SHP77 (cell line): ENCODE results near the gene BFSP1.

Source experiments
- DNase-seq, 2 experiments: peaks; one replicate each; lab custom pipeline; 2025; lab: John Stamatoyannopoulos, UW

Gene BFSP1

GRCh38 chr20:17557675-17558006 lies 26.5 kb upstream of the BFSP1 start:
- DNase-seq = peak in 1 of 2 experiments; percentile 40

DNA sequence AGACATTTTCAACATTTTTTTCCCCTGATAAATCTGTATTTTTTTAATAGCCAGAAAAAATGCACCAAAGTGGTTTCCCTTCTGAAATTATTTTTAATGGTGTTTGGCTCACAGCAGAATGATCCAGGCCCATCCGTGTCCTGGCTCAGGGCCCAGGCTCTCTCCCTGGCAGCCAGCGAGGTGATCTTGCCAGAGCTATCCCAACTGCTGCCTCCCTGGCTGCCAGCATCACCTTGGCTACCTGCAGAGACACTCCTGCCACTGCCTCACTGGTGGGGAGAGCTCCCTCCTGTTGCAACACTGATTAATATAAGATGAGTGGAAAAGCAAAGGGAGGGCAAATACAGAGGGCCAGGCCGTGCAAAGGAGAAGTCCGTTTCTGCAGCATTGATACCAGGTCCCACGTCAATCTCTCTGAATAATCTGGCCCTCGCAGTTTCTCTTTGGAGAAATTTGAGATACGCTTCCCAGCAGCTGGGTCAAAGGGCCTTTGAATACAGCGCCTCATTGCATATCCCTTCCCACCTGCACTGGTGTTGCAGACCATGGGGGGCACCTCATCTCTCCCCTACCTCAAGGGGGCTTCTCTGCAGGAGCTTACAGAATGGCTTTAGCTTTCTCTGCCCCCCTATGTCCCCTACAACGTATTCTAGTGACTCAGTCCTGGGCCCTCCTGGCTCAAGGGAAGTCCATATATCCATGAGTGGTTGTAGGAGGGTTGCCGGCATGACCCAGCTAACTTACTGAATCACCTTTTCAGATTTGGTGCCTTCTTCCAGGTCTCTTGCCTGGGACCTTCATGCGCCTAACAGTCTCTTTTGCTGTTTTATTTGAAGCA lies 25.9 kb upstream of the BFSP1 start:
- DNase-seq = peak; percentile 29 to 72

GRCh38 chr20:17555106-17555505 lies 23.9 kb upstream of the BFSP1 start:
- no peak for DNase-seq

- no peak for DNase-seq
Measured at GRCh38 chr20:17549131-17549530, 18.0 kb upstream of the BFSP1 start.

DNA sequence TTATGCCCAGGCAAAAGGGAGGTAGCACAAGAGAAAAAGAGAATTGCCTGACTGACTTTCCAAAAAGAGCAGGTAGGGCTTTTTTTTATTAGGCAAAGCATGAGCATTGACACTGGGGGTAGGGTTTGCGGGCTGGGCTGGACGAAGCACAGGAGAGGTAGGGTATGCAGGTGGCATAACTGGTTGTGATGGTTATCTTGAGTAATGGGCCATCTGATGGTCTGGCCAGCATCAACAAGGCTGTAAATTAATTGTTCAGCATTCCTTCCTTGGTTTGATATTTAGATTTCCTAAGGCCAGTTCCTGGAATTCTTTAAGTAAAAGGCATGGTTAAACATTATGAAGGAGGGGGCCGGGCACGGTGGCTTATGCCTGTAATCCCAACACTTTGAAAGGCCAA lies 13.9 kb upstream of the BFSP1 start:
- DNase-seq = no peak

GRCh38 chr20:17543531-17544131 lies 12.5 kb upstream of the BFSP1 start:
- DNase-seq = no peak

GRCh38 chr20:17542993-17543412 lies 11.8 kb upstream of the BFSP1 start:
- DNase-seq = no peak

- no peak for DNase-seq
Measured at GRCh38 chr20:17542481-17542880, 11.3 kb upstream of the BFSP1 start.

GRCh38 chr20:17541996-17542395 lies 10.8 kb upstream of the BFSP1 start:
- DNase-seq = no peak

DNA sequence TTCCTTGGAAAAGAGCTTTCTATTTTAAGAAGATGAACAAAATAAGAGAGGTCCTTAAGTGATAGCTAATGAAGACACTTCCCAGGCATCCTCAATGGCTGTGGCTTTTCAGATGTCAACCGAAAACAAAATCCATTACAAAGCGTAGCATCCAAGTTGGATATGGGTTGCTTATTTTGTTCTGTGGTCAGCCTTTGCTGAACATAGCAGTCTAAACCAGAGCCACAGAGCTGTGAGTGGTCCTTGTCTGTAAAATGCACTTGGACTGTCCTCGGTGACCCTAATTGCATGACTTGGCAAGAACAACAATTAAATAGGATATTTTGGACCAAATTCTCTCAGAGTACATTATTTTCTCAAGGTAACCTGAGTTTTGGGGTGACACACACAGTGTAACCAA lies 10.4 kb upstream of the BFSP1 start:
- DNase-seq = no peak

- DNase-seq = peak; percentile 25 to 35
Measured at GRCh38 chr20:17538517-17539170, 7.5 kb upstream of the BFSP1 start.

GRCh38 chr20:17537959-17538358 lies 6.8 kb upstream of the BFSP1 start:
- DNase-seq = no peak

DNA sequence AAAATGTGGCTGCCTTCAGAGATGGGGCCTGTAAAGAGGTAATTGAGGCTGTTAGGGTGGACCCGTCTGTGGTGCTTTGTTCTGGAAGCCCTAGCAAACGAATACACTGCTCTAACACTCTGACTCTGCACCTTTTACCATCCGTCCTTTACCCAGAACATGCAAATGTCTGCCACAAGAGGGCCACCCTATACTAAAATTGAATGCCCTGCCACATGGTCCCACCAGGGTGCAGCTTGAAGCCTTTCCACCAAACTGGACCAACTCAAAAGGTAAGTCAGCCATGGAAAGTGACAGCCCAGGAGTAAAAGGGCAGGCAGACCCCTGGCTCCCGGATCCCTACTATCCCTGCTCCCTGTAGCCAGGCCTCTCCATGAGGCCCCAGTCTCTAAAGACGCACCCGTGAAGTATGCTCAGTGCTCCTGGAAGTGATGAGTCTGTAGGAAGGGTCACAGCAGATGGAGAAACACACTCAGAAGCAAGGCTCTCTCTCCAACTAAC lies 5.8 kb upstream of the BFSP1 start:
- DNase-seq = peak; percentile 97 to 98

DNA sequence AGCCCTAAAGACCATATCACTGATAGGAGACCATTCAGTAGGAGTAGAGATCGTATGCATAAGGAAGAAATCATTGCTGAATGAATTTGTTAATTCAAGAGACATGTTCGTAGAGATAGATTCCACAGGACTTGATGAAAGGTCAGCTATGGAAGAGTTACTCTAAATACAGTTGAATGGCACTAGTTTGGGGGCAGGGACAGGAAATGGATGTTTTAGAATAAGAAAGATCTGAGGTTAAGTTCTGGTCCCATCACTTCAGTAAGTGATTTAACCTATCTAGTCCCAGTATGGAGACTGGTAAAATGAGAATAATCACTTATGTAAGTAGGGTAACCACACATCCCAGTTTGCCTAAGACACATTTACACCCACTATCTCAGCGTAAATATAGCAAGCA lies 2.9 kb upstream of the BFSP1 start:
- DNase-seq = no peak

DNA sequence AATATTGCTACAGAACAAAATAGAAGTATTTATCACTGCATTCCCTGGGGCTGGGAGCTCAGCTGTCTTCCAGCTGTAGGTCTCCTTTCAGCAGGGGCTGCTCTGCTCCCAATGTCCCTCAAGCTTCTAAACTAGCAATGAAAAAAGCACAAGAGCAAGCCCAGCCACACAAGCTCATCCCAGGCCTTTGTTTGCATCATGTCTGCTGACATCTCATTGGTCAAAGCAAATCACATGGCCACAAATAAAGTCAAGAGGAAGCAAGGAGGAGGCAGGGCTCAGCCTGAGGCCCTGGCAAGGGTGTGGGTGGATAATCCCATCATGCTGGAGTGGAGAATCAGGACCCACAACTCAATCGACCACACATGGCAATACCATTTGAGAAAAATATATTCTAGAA lies 2.2 kb upstream of the BFSP1 start:
- DNase-seq = peak; percentile 58 to 90

GRCh38 chr20:17531665-17532025 lies 466 bp upstream of the BFSP1 start:
- no peak for DNase-seq

DNA sequence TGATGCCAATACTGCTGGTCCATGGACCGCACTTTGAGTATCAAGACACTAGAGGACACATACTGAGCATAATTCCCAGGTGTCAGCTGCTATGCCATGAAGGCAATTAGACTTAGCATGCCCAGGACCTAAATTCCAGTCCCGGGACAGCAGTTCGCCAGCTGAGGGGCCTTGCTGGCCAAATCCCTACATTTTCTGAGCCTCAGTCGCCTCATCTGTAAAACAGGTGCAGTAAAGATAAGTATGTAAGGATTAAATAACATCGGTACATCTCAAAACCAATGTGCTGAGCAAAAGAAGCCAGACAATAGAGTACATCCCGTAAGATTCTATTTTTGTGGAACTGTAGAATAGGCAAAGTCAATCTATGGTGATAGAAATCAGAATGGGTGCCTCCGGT lies 1.0 kb downstream of the BFSP1 start:
- DNase-seq = no peak

- no peak for DNase-seq
Measured at GRCh38 chr20:17529586-17529985, 1.6 kb downstream of the BFSP1 start.

GRCh38 chr20:17525650-17526049 lies 5.5 kb downstream of the BFSP1 start:
- DNase-seq = peak; percentile 55 to 57

DNA sequence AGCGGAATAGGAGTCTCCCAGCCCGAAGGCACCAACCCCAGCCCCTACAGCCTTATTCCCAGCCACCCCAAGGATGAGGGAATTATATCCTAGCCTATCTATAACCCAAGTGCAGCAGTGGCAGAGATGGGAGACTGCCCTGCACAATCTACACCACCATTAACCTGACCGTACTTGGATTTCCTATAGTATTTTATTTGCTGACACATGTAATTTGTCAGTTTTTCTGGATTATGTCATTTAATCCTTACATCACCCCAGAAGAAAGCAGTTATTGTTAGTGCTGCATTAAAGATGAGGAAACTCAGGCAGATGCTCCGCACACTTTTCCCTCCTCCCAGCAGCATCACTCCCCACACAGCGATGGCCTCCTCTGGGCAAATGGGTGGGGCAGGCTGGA lies 6.0 kb downstream of the BFSP1 start:
- no peak for DNase-seq

DNA sequence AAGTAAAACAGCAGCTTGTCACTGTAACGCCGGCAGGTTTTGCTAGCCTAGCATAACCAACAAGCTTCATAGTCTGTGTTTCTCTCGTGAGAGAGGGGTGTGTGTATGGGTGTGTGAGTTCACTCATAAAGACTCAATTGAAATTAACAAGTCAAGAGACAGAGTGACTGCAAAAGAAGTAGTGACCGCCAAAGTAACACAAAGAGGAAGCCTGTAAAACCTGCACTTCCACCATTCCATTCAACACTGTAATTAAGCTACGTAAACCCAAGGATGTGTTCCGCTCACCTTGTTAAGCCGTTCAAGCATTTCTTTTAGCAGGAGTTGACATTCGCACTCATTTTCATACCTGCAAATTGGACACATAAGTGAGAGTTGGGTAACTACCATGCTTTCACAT lies 6.6 kb downstream of the BFSP1 start:
- DNase-seq = no peak

DNA sequence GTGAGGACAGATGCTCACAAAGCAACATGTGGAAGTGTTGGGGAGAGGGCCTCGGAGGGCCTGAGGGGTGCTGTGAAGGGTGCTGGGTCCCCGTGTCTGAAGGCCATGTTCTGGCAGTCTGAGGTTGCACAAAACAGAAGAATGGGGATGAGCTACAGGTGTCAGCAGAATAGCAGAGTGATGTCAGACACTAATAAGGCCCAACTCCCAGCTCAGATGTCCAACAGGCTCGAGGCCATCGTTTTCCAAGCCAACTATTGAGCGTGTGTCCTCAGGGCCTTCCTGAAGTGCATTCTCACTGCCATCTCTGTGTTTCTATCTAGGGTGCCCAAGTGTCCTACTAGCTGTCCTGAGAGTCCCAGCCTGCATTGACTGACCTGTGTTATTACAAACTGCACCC lies 7.9 kb downstream of the BFSP1 start:
- no peak for DNase-seq

- no peak for DNase-seq
Measured at GRCh38 chr20:17522528-17522927, 8.7 kb downstream of the BFSP1 start.
